Measurements from ENCODE around the gene HMGN5.

Gene HMGN5

GRCh38 chrX:81201671-81202455 is at the start of gene HMGN5, which contains the start of gene SH3BGRL:
Gene HMGN5, minus strand, starts transcription at chrX:81201913. Its CDS starts 80,364 bp downstream, at chrX:81121549.
Gene SH3BGRL, plus strand, starts transcription at chrX:81202102. Its CDS starts 99 bp downstream, at chrX:81202201.
- TF ChIP-seq POLR2AphosphoS5 (IDR thresholded peaks at IDR 0.05; ENCODE audit: borderline replicate concordance, low read depth, low read length), result peak; percentile 55
- TF ChIP-seq EZH2 (IDR thresholded peaks at IDR 0.05), result no peak
- H3K4me3 ChIP-seq, result peak within 1 kb of the TSS; percentile 75
- peak within 1 kb of the TSS; percentile 90 for H3K9ac ChIP-seq (ENCODE audit: insufficient read length)
- peak within 1 kb of the TSS; percentile 95 for H3K27ac ChIP-seq
- no peaks in the 10 kb centered on the region for H3K9me3 ChIP-seq (ENCODE audit: low read depth, low read length)
- peak; percentile 70 for DNase-seq (ENCODE audit: low read depth, low spot score)
- peaks cover 15% of the 10 kb centered on the region for H3K36me3 ChIP-seq (ENCODE audit: insufficient read depth, low read length)

GRCh38 chrX:81241753-81242152 is 40.0 kb upstream of the HMGN5 start:
- Histone ChIP-seq H3K4me3 (no peak overlapping the region), H3K36me3 (ENCODE audit: insufficient read depth, low read length) (no peaks in the 10 kb centered on the region; the same call in 1 of the 2 replicates), H3K9me3 (ENCODE audit: low read depth, low read length) (no peaks in the 10 kb centered on the region), H3K9ac (ENCODE audit: insufficient read length) (no peak overlapping the region), H3K27ac (no peak overlapping the region)
- TF ChIP-seq FOXP2 (optimal IDR thresholded peaks at IDR 0.05; ENCODE audit: control extremely low read depth, extremely low read length, insufficient read depth) (no peak), POLR2AphosphoS5 (IDR thresholded peaks at IDR 0.05; ENCODE audit: borderline replicate concordance, low read depth, low read length) (no peak), EZH2 (IDR thresholded peaks at IDR 0.05) (no peak)
- DNase-seq (ENCODE audit: low read depth, low spot score), result no peak

DNA sequence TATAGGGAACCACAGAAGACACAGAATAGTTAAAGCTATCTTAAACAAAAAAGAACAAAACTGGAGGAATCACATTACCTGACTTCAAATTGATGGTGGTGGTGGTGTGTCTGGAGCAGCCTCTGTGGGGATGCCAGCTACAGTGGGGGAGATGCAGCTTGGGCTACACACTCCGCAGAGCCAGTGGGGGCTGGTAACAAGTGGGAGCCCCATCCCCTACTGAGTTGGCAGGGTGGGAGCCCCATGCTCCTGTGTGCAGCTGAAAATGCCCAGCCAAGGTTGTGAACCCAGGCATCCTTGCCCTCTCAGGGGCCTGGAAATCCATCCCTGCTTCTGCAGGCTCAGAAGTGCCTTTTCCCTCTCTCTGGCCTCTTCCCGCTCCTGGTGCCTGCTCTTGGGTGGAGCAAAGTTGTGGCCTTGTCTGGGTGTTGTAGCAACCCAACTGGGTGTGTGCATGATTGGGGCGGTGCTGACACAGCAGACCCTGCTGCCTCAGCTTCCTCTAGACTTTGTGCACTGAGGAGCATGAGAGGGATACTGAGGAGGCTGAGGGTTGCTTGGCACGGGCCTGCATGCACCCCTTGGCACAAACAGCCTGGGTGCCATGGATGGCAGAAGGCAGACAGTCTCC is 39.1 kb upstream of the HMGN5 start:
- Histone ChIP-seq H3K9me3 (ENCODE audit: low read depth, low read length) (no peaks in the 10 kb centered on the region), H3K36me3 (ENCODE audit: insufficient read depth, low read length) (no peaks in the 10 kb centered on the region; the same call in 1 of the 2 replicates), H3K27ac (no peak overlapping the region), H3K9ac (ENCODE audit: insufficient read length) (no peak overlapping the region), H3K4me3 (no peak overlapping the region)
- TF ChIP-seq POLR2AphosphoS5 (IDR thresholded peaks at IDR 0.05; ENCODE audit: borderline replicate concordance, low read depth, low read length) (no peak), FOXP2 (optimal IDR thresholded peaks at IDR 0.05; ENCODE audit: control extremely low read depth, extremely low read length, insufficient read depth) (no peak), EZH2 (IDR thresholded peaks at IDR 0.05) (no peak)
- no peak for DNase-seq (ENCODE audit: low read depth, low spot score)

DNA sequence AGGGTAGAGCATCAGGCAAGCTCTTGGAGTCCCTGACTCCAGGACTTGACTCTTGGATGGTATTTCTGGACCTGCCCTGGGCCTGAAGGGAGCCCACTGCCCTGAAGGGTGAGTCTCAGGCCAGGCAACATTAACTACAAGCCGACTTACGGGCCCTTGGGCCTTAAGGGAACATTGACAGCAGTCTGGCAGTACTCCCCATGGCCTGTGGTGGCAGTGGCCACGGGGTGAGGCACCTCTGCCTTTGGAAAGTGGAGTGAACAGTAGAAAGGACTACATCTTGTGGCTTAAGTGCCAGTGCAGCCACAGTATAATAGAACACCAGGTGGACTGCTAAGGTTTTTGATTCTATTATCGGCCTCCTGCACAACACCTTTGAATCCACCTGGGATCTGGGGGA is 36.5 kb upstream of the HMGN5 start:
- no peaks in the 10 kb centered on the region; the same call in 1 of the 2 replicates for H3K36me3 ChIP-seq (ENCODE audit: insufficient read depth, low read length)
- no peak overlapping the region for H3K27ac ChIP-seq
- H3K9me3 ChIP-seq (ENCODE audit: low read depth, low read length), result no peaks in the 10 kb centered on the region
- TF ChIP-seq FOXP2 (optimal IDR thresholded peaks at IDR 0.05; ENCODE audit: control extremely low read depth, extremely low read length, insufficient read depth) (no peak), EZH2 (IDR thresholded peaks at IDR 0.05) (no peak), POLR2AphosphoS5 (IDR thresholded peaks at IDR 0.05; ENCODE audit: borderline replicate concordance, low read depth, low read length) (no peak)
- H3K9ac ChIP-seq (ENCODE audit: insufficient read length), result no peak overlapping the region
- H3K4me3 ChIP-seq, result no peak overlapping the region
- no peak for DNase-seq (ENCODE audit: low read depth, low spot score)

DNA sequence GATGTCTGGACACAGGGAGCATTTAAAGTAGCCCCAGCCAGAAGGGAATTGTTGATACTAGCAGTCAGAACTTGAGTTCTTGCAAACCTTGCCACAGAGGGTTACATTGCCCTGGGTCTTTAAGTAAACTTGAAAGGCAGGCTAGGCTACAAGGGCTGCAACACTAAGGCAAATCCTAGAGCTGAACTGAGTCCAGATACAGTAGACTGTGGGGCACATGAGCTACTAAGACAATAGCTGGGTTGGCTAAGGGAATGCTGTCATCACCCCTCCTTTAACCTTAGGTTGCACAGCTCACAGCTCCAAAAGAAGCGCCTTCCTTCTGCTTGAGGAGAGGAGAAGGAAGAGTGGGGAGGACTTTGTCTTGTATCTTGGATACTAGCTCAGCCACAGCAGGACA is 35.8 kb upstream of the HMGN5 start:
- H3K36me3 ChIP-seq (ENCODE audit: insufficient read depth, low read length), result no peaks in the 10 kb centered on the region; the same call in 1 of the 2 replicates

DNA sequence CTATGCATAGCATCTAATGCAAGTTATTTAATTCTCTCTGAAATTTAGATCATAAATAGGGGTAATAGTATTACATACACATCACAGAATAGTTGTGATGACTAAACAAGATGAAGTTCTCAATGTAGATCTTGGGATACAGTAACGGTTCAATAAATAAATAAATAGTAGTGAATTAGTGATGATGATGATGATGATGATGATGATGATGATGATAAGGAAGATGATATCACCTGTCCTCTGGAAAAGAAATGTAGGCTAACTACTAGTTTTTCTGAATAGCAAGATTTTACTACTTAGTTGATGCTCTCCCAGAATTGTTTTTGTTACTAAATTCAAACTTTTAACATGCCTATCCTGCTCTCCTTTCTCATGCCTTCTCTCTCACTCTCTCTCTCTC is 30.5 kb upstream of the HMGN5 start:
- DNase-seq (ENCODE audit: low read depth, low spot score), result no peak
- Histone ChIP-seq H3K9me3 (ENCODE audit: low read depth, low read length) (no peaks in the 10 kb centered on the region), H3K9ac (ENCODE audit: insufficient read length) (no peak overlapping the region), H3K36me3 (ENCODE audit: insufficient read depth, low read length) (no peaks in the 10 kb centered on the region; the same call in 1 of the 2 replicates), H3K4me3 (no peak overlapping the region), H3K27ac (no peak overlapping the region)
- no peak for TF ChIP-seq POLR2AphosphoS5 (IDR thresholded peaks at IDR 0.05; ENCODE audit: borderline replicate concordance, low read depth, low read length)
- TF ChIP-seq EZH2 (IDR thresholded peaks at IDR 0.05), result no peak
- no peak for TF ChIP-seq FOXP2 (optimal IDR thresholded peaks at IDR 0.05; ENCODE audit: control extremely low read depth, extremely low read length, insufficient read depth)

More for the DNA sequence above, 35.8 kb upstream of the HMGN5 start:
- Histone ChIP-seq H3K9ac (ENCODE audit: insufficient read length) (no peak overlapping the region), H3K4me3 (no peak overlapping the region), H3K9me3 (ENCODE audit: low read depth, low read length) (no peaks in the 10 kb centered on the region), H3K27ac (no peak overlapping the region)
- TF ChIP-seq POLR2AphosphoS5 (IDR thresholded peaks at IDR 0.05; ENCODE audit: borderline replicate concordance, low read depth, low read length), result no peak
- no peak for TF ChIP-seq EZH2 (IDR thresholded peaks at IDR 0.05)
- TF ChIP-seq FOXP2 (optimal IDR thresholded peaks at IDR 0.05; ENCODE audit: control extremely low read depth, extremely low read length, insufficient read depth), result no peak
- no peak for DNase-seq (ENCODE audit: low read depth, low spot score)

DNA sequence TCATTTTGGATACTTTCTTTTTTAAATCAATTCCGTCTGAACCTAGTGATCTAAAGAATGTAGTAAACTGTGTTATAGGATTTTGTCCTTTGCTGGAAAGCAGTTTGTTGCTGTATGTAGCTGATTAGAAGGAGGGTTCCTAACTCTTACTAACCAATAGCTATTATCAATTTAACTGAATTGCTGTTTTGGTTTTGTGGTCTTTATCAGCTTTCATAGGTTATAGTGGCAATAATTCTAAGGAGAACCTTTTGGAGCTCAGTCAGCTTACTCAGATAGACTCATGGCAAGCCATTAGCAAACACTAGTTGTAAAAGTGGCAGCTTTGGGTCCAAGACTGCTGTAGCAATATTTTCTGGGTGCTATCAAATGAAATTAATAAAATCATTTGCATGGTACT is 29.8 kb upstream of the HMGN5 start:
- Histone ChIP-seq H3K9ac (ENCODE audit: insufficient read length) (no peak overlapping the region), H3K4me3 (no peak overlapping the region), H3K27ac (no peak overlapping the region), H3K9me3 (ENCODE audit: low read depth, low read length) (no peaks in the 10 kb centered on the region), H3K36me3 (ENCODE audit: insufficient read depth, low read length) (no peaks in the 10 kb centered on the region; the same call in 1 of the 2 replicates)
- no peak for DNase-seq (ENCODE audit: low read depth, low spot score)
- no peak for TF ChIP-seq POLR2AphosphoS5 (IDR thresholded peaks at IDR 0.05; ENCODE audit: borderline replicate concordance, low read depth, low read length)
- TF ChIP-seq EZH2 (IDR thresholded peaks at IDR 0.05), result no peak
- TF ChIP-seq FOXP2 (optimal IDR thresholded peaks at IDR 0.05; ENCODE audit: control extremely low read depth, extremely low read length, insufficient read depth), result no peak

DNA sequence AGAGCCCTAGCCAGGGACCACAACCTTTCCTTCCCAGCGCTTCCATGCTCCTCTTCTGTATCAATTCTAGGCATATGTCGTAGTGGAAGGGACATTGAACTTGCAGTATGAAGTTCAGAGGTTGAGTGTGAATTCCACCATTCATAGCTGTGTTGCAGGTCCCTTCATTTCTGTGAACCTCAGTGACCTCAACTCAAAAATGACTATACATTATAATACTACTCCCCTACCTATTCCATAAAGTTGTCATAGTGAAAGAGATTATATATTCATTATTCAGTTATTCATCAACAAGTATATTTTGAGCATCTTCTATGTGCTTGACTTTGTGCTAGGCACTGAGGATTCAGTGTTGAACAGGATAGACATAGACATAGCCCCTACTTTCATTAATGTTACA is 28.2 kb upstream of the HMGN5 start:
- Histone ChIP-seq H3K9me3 (ENCODE audit: low read depth, low read length) (no peaks in the 10 kb centered on the region), H3K9ac (ENCODE audit: insufficient read length) (no peak overlapping the region), H3K4me3 (no peak overlapping the region), H3K27ac (no peak overlapping the region), H3K36me3 (ENCODE audit: insufficient read depth, low read length) (no peaks in the 10 kb centered on the region)
- no peak for TF ChIP-seq EZH2 (IDR thresholded peaks at IDR 0.05)
- TF ChIP-seq POLR2AphosphoS5 (IDR thresholded peaks at IDR 0.05; ENCODE audit: borderline replicate concordance, low read depth, low read length), result no peak
- TF ChIP-seq FOXP2 (optimal IDR thresholded peaks at IDR 0.05; ENCODE audit: control extremely low read depth, extremely low read length, insufficient read depth), result no peak
- DNase-seq (ENCODE audit: low read depth, low spot score), result no peak

All from SK-N-MC (cell line).